Spleen (tissue), 11 donors: ENCODE data around the gene GNB1L. TPM values are rescaled to one million over a fixed set of nuclear protein-coding genes. Genes with fewer than 3 reads are reported as not detected.
A peak's percentile ranks its signal among the peaks of the same experiment; 100 is the strongest.

Experiments
- DNase-seq: peaks from one replicate; pipeline ENCODE4 v3.0.0-alpha.2; 2020
- H3K27ac ChIP-seq, 8 donors: fragments of 200-600 bp; sonication (generic) in 7 of 8; 1 replicate in 4 of 8; 2 replicates in 4 of 8; pipeline versions ENCODE4 v1.5.0 to v1.8.0; 2016 to 2021; ENCODE audit warnings: inconsistent platforms in 4 of 8, mild to moderate bottlenecking in 4 of 8, moderate library complexity in 1 of 8
- H3K27me3 ChIP-seq, 7 donors: fragments of 200-600 bp; sonication (generic) in 6 of 7; replicated peaks in 1 of 7; 1 replicate in 4 of 7; 2 replicates in 3 of 7; pipeline versions ENCODE4 v1.5.0 to v1.8.0; 2016 to 2021; ENCODE audit warnings: inconsistent platforms in 3 of 7, mild to moderate bottlenecking in 1 of 7
- H3K36me3 ChIP-seq, 6 donors: fragments of 200-600 bp; sonication (generic) in 5 of 6; 1 replicate in 4 of 6; 2 replicates in 2 of 6; pipeline versions ENCODE4 v1.5.0 to v1.8.0; 2016 to 2021; ENCODE audit warnings: inconsistent platforms in 2 of 6
- H3K4me1 ChIP-seq, 6 donors: fragments of 200-600 bp; sonication (generic) in 5 of 6; 1 replicate in 3 of 6; 2 replicates in 3 of 6; pipeline versions ENCODE4 v1.5.0 to v1.8.0; 2016 to 2021; ENCODE audit warnings: inconsistent platforms in 3 of 6
- H3K4me3 ChIP-seq, 8 donors: fragments of 200-600 bp; sonication (generic) in 7 of 8; 1 replicate in 4 of 8; 2 replicates in 4 of 8; pipeline versions ENCODE4 v1.5.0 to v1.8.0; 2016 to 2021; ENCODE audit warnings: inconsistent platforms in 4 of 8, mild to moderate bottlenecking in 4 of 8, moderate library complexity in 2 of 8
- H3K9me3 ChIP-seq, 8 donors: fragments of 200-600 bp; sonication (generic) in 7 of 8; 1 replicate in 4 of 8; 2 replicates in 4 of 8; pipeline versions ENCODE4 v1.5.0 to v1.8.0; 2016 to 2021; ENCODE audit warnings: inconsistent platforms in 4 of 8
- POLR2A ChIP-seq, 3 donors: fragments of 450-650 bp; IDR thresholded peaks; one replicate each; pipeline ENCODE4 v1.5.1; 2017; ENCODE audit warnings: antibody characterized with exemption in 3 of 3, mild to moderate bottlenecking in 1 of 3
- POLR2AphosphoS5 ChIP-seq, 3 donors: sonication (generic); formaldehyde crosslinking; IDR thresholded peaks; one replicate each; pipeline ENCODE4 v1.5.1; 2017; ENCODE audit warnings: antibody characterized with exemption in 3 of 3
- WGBS, 5 donors: extraction: QIAGEN DNeasy Blood & Tissue Kit in 3 of 5; methylation state at CpG; one replicate each; pipeline versions ENCODE4 v1.1.5 to v1.1.7; 2013 to 2018; 5-methylcytosine and 5-hydroxymethylcytosine counted together
- intact Hi-C: fragments of 100-400 bp; cut with DNase I; formaldehyde crosslinking; loops from one replicate; pipeline ENCODE4 v1.15.0; 2023; ENCODE audit warnings: low total_unique reads
- polyA plus RNA-seq, 3 donors: library from polyadenylated mRNA; stranded (reverse); fragments of 200-250 nt; gene quantifications; one replicate each; pipeline ENCODE4 v1.2.1, GENCODE V29; 2013
- total RNA-seq, 7 donors: library from RNA; depleted of rRNA in 3 of 7; stranded (reverse); fragments of >200 nt in 3 of 7; fragmentation: NEBNext Ultra II Directional in 4 of 7; extraction: Animal tissue kit (Norgen Biotek cat#: 25700) in 4 of 7; gene quantifications; one replicate each; pipeline versions ENCODE4 v1.1.0 to v1.2.1, GENCODE V29; 2016 to 2021
- TF ChIP-seq, protein P1 (sequence below), 11 experiments: fragments of 200-600 bp in 7 of 11; fragments of 450-650 bp in 4 of 11; sonication (generic) in 4 of 11; IDR thresholded peaks in 8 of 11; conservative IDR thresholded peaks in 3 of 11; 1 replicate in 7 of 11; 2 replicates in 4 of 11; pipeline versions ENCODE4 v1.4.0 to v1.8.0; 2016 to 2021; ENCODE audit warnings: antibody characterized with exemption in 11 of 11, inconsistent platforms in 4 of 11, mild to moderate bottlenecking in 1 of 11
- donor health status: healthy with polysubstance abuse.
- donor health status: DM: no; HTN: no; CAD: no; lungs with moderate emphysema.
- donor health status: DM: no; HTN: no; CAD: no.
- donor health status: Bipolar disorder and iron deficiency.
- donor health status: healthy.
- donor health status: DM: no; HTN: no; CAD: no.
- donor health status: DM: yes; HTN: yes; CAD: no.

The GNB1L gene
- total and polyA plus RNA-seq, 10 donors, result 5.7 to 10.4 (median 7.9) TPM

DNA sequence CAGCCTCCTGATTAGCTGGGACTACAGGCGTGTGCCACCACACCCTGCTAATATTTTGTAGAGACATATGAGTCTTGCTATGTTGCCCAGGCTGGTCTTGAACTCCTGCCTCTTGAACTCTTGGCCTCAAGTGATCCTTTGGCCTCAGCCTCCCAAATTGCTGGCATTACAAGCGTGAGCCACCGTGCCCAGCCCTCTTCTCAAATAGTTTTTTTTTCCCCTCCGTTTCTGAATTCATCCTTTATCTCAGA is 82.3 kb downstream of the GNB1L start:
- TF ChIP-seq POLR2A (IDR thresholded peaks at IDR 0.05), result no peak
- TF ChIP-seq, protein P1, sequence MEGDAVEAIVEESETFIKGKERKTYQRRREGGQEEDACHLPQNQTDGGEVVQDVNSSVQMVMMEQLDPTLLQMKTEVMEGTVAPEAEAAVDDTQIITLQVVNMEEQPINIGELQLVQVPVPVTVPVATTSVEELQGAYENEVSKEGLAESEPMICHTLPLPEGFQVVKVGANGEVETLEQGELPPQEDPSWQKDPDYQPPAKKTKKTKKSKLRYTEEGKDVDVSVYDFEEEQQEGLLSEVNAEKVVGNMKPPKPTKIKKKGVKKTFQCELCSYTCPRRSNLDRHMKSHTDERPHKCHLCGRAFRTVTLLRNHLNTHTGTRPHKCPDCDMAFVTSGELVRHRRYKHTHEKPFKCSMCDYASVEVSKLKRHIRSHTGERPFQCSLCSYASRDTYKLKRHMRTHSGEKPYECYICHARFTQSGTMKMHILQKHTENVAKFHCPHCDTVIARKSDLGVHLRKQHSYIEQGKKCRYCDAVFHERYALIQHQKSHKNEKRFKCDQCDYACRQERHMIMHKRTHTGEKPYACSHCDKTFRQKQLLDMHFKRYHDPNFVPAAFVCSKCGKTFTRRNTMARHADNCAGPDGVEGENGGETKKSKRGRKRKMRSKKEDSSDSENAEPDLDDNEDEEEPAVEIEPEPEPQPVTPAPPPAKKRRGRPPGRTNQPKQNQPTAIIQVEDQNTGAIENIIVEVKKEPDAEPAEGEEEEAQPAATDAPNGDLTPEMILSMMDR (IDR thresholded peaks at IDR 0.05 in 8 of 11, conservative IDR thresholded peaks at IDR 0.05 in 3 of 11), result no peak
- TF ChIP-seq POLR2AphosphoS5 (IDR thresholded peaks at IDR 0.05), result no peak
- H3K36me3 ChIP-seq, result no peaks in the 10 kb centered on the region
- peaks cover 14 to 48% (median 35%) of the 10 kb centered on the region in 6 donors for H3K4me1 ChIP-seq
- peaks cover 0 to 100% (median 56%) of the 10 kb centered on the region in 7 donors for H3K27me3 ChIP-seq
- H3K27ac ChIP-seq, result peak overlapping the region in 1 of 8 donors; percentile 42
- intact Hi-C loops, result no loop called here
- DNase-seq, result no peak
- 57 to 79% (median 61%) methylated on average over 4 of the region's 4 CpGs for WGBS, 5 donors
- no peaks in the 10 kb centered on the region for H3K9me3 ChIP-seq
- H3K4me3 ChIP-seq, result no peak overlapping the region

DNA sequence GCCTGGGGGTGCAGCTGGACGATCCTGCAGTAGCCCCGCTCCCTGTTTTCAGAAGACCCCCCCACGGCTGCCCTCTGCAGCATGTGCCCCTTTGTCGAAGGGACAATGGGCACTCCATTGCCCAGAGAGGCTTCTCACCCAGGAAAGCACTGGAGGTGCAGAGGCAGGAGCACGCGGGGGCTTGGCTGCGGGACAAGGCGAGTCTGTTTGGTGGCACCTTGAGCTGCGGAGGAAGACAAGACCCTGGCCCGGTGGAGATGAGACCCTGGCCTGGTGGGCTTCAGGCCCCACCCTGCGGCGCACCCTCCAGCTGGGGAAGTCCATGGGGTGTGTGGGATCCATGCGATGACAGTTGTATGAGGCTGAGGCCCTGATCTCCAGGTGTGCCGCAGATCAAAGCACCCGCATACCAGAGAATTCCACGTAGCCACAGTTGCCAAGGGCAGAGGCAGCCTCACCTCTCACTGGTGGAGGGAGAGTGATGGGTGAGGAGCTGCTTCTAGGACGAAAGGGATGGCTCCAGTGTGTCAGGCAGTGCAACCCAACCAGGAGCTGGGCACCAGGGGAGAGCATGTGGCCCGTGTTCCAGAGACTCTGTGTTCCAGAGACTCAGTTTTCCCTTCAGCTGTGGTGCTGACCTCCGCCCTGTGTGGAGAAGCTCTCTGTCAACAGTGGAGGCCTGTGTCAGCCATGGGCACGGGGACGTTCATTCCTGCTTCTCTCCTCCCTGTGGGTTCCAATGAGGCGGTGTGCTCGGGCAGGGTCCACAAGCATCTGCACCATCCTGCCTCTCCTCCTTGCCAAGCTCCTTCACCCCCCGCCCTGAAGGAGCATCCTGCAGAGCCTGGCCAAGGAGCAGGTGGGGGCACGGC is 84.1 kb downstream of the GNB1L start:
- DNase-seq, result peak; percentile 61
- Histone ChIP-seq H3K27ac (no peak overlapping the region), H3K4me1 (peaks cover 14 to 58% (median 48%) of the 10 kb centered on the region in 6 donors), H3K27me3 (peaks cover 0 to 100% (median 64%) of the 10 kb centered on the region in 7 donors), H3K36me3 (no peaks in the 10 kb centered on the region), H3K9me3 (no peaks in the 10 kb centered on the region), H3K4me3 (no peak overlapping the region)
- TF ChIP-seq POLR2A (IDR thresholded peaks at IDR 0.05) (no peak), POLR2AphosphoS5 (IDR thresholded peaks at IDR 0.05) (no peak)
- TF ChIP-seq, protein P1 (IDR thresholded peaks at IDR 0.05 in 8 of 11, conservative IDR thresholded peaks at IDR 0.05 in 3 of 11), result no peak
- WGBS, 5 donors, result 87 to 92% (median 90%) methylated on average over 17 to 25 of the region's 25 CpGs
- intact Hi-C loops, result no loop called here

DNA sequence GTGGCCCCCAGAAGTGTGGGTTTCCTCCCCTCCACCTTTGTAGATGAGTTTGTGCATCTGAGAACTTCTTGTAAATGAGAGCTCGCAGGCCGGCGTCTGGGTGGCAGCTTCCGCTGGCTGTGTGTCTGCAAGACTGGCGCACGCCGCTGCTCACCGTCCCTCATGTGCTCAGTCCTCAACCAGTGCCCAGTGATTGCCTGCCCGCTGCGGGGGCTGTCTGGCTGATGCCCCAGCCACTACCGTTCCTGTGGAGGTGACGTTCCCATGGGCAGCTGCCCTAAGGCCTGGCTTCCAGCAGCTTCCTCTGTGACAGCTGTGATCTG is 85.3 kb downstream of the GNB1L start:
- Histone ChIP-seq H3K4me1 (peaks cover 14 to 68% (median 55%) of the 10 kb centered on the region in 6 donors), H3K27ac (no peak overlapping the region), H3K27me3 (peaks cover 0 to 100% (median 76%) of the 10 kb centered on the region in 7 donors), H3K4me3 (no peak overlapping the region), H3K9me3 (no peaks in the 10 kb centered on the region), H3K36me3 (no peaks in the 10 kb centered on the region)
- intact Hi-C loops, result no loop called here
- WGBS, 5 donors, result 94 to 100% (median 95%) methylated on average over 7 to 12 of the region's 12 CpGs; no CpG with 5 or more reads in 1 of the 5 donors
- TF ChIP-seq POLR2A (IDR thresholded peaks at IDR 0.05), result no peak
- TF ChIP-seq, protein P1 (IDR thresholded peaks at IDR 0.05 in 8 of 11, conservative IDR thresholded peaks at IDR 0.05 in 3 of 11), result no peak
- no peak for TF ChIP-seq POLR2AphosphoS5 (IDR thresholded peaks at IDR 0.05)
- peak; percentile 64 for DNase-seq
